RWPE2 (cell line): Measurements from ENCODE around the gene S100A8.

Experiments used
- ATAC-seq: fragments of 200-7000 bp; cut with Tn5 transposase; 3 replicates; pipeline ENCODE4 v1.9.1; 2021; ENCODE audit warnings: low read depth
- DNase-seq: peaks from one replicate; pipeline ENCODE4 v3.0.0-alpha.2; 2020; ENCODE audit warnings: low spot score
- H3K27ac ChIP-seq: fragments of 450-650 bp; 2 replicates; pipeline ENCODE4 v1.5.1; 2017; ENCODE audit warnings: mild to moderate bottlenecking; ENCODE audit not compliant: poor library complexity, severe bottlenecking
- H3K27me3 ChIP-seq: fragments of 250-450 bp; sonication (Bioruptor Pico); 2 replicates; pipeline ENCODE4 v1.5.1; 2021; ENCODE audit warnings: mild to moderate bottlenecking, moderate library complexity; ENCODE audit not compliant: insufficient read depth, poor library complexity, severe bottlenecking
- H3K36me3 ChIP-seq: fragments of 250-450 bp; sonication (Bioruptor Pico); 2 replicates; pipeline ENCODE4 v1.5.1; 2020; ENCODE audit warnings: low read depth, mild to moderate bottlenecking, moderate library complexity
- H3K4me1 ChIP-seq: fragments of 250-450 bp; sonication (Bioruptor Pico); 2 replicates; pipeline ENCODE4 v1.5.1; 2021; ENCODE audit warnings: mild to moderate bottlenecking, moderate library complexity; ENCODE audit not compliant: insufficient read depth, poor library complexity, severe bottlenecking
- H3K4me3 ChIP-seq: fragments of 250-450 bp; sonication (Bioruptor Pico); 2 replicates; pipeline ENCODE4 v1.5.1; 2021; ENCODE audit warnings: mild to moderate bottlenecking, moderate library complexity; ENCODE audit not compliant: severe bottlenecking
- H3K9me3 ChIP-seq: fragments of 250-450 bp; sonication (Bioruptor Pico); 2 replicates; pipeline ENCODE4 v1.5.1; 2021; ENCODE audit warnings: mild to moderate bottlenecking, moderate library complexity; ENCODE audit not compliant: severe bottlenecking
- TF ChIP-seq, protein P1 (sequence below): fragments of 450-650 bp; IDR thresholded peaks from one replicate; pipeline ENCODE4 v1.5.1; 2017; ENCODE audit warnings: mild to moderate bottlenecking, moderate library complexity; ENCODE audit not compliant: poor library complexity, severe bottlenecking

The S100A8 gene

DNA sequence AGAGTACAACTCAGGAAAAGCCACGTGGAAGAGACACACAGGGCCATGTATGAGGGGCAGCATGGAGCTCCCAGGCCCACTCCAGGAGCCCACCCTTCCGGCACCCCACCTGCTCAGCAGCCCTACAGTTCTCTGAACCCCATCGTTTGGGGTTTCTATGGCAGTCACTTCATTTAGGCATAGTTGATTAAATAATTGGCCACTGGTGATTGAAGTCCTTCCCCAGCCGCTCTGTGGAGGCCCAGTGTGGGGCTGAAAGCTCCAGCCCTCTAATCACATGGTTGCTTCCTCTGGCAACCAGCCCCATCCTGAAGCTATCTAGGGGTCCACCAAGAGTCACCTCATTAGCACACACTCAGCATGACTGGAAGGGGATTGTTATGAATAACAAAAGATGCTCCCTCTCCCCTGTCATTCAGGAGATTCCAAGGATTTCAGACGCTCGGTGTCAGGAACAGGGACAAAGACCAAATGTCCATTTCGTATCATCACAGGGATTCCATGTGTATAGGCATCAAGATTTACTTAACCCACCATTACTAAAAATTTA, 13.3 kb upstream of the S100A8 start:
- Histone ChIP-seq H3K4me3 (no peak overlapping the region), H3K27me3 (no peaks in the 10 kb centered on the region), H3K27ac (no peak overlapping the region), H3K36me3 (no peaks in the 10 kb centered on the region), H3K4me1 (no peaks in the 10 kb centered on the region), H3K9me3 (no peaks in the 10 kb centered on the region)
- ATAC-seq (no peak), DNase-seq (no peak)
- TF ChIP-seq, protein P1, sequence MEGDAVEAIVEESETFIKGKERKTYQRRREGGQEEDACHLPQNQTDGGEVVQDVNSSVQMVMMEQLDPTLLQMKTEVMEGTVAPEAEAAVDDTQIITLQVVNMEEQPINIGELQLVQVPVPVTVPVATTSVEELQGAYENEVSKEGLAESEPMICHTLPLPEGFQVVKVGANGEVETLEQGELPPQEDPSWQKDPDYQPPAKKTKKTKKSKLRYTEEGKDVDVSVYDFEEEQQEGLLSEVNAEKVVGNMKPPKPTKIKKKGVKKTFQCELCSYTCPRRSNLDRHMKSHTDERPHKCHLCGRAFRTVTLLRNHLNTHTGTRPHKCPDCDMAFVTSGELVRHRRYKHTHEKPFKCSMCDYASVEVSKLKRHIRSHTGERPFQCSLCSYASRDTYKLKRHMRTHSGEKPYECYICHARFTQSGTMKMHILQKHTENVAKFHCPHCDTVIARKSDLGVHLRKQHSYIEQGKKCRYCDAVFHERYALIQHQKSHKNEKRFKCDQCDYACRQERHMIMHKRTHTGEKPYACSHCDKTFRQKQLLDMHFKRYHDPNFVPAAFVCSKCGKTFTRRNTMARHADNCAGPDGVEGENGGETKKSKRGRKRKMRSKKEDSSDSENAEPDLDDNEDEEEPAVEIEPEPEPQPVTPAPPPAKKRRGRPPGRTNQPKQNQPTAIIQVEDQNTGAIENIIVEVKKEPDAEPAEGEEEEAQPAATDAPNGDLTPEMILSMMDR: no peak

GRCh38 chr1:153403421-153404085, 12.7 kb upstream of the S100A8 start:
- TF ChIP-seq, protein P1: no peak
- Histone ChIP-seq H3K4me3 (no peak overlapping the region), H3K27me3 (no peaks in the 10 kb centered on the region), H3K36me3 (no peaks in the 10 kb centered on the region), H3K9me3 (no peaks in the 10 kb centered on the region), H3K4me1 (no peaks in the 10 kb centered on the region), H3K27ac (no peak overlapping the region)
- DNase-seq (no peak), ATAC-seq (no peak)

GRCh38 chr1:153402226-153402625, 11.4 kb upstream of the S100A8 start:
- DNase-seq: no peak
- no peaks in the 10 kb centered on the region for H3K9me3 ChIP-seq
- TF ChIP-seq, protein P1: no peak
- H3K4me3 ChIP-seq: no peak overlapping the region
- no peaks in the 10 kb centered on the region for H3K27me3 ChIP-seq
- H3K27ac ChIP-seq: no peak overlapping the region
- no peak for ATAC-seq
- H3K4me1 ChIP-seq: no peaks in the 10 kb centered on the region
- H3K36me3 ChIP-seq: no peaks in the 10 kb centered on the region

DNA sequence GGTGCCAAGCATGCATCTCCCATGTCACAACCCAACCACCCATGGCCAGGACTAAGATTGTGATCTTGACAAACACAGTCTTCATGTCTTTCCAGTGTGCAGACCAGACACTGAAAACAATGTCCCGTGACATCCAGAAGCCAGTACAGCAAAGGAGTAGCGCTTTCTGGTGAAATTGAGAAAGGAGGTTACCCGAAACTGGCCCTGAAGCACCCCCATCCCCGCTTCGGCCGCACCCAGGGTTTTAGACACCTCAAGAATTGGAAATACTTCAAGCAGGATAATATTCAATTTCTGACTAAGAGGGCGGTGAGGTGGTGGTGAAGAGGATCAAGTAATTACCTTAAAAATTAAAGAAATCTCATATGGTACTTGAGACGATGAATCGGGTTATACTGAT, 10.6 kb upstream of the S100A8 start:
- H3K4me3 ChIP-seq: no peak overlapping the region
- H3K36me3 ChIP-seq: no peaks in the 10 kb centered on the region
- TF ChIP-seq, protein P1: no peak
- no peak for ATAC-seq
- no peak for DNase-seq
- no peaks in the 10 kb centered on the region for H3K4me1 ChIP-seq
- no peaks in the 10 kb centered on the region for H3K9me3 ChIP-seq
- no peak overlapping the region for H3K27ac ChIP-seq
- no peaks in the 10 kb centered on the region for H3K27me3 ChIP-seq

DNA sequence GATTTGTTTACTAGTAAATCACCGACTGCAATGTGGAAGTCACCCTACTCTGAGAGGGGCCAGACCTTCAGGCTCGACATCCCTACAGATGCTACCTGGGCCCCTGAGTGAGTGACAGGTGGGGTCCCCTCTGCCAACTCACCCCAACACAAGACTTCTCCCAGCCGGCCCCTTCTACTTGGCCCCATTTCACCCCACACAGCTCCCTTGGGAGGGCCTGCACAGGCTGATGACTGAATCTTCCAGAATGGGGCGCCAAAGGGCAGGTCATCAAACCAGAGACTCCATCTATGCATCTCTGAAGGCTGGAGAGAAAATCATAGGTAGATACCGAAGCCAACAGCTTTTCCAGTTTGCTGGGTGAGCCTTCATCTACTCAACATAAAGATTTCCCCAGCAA, 9.4 kb upstream of the S100A8 start:
- no peaks in the 10 kb centered on the region for H3K27me3 ChIP-seq
- no peak overlapping the region for H3K4me3 ChIP-seq
- H3K27ac ChIP-seq: no peak overlapping the region
- TF ChIP-seq, protein P1: peak; percentile 25
- ATAC-seq: peak; percentile 37; the same call in 1 of the 3 replicates
- DNase-seq: no peak
- no peaks in the 10 kb centered on the region for H3K36me3 ChIP-seq
- no peaks in the 10 kb centered on the region for H3K9me3 ChIP-seq
- no peaks in the 10 kb centered on the region for H3K4me1 ChIP-seq
